ENCODE data around the gene POLA1. TPM values are rescaled to one million over a fixed set of nuclear protein-coding genes. Genes with fewer than 3 reads are reported as not detected.

The POLA1 gene
- total and polyA plus RNA-seq, 7 experiments from 2014 or later = 4.1 to 26.6 (median 6.5) TPM

DNA sequence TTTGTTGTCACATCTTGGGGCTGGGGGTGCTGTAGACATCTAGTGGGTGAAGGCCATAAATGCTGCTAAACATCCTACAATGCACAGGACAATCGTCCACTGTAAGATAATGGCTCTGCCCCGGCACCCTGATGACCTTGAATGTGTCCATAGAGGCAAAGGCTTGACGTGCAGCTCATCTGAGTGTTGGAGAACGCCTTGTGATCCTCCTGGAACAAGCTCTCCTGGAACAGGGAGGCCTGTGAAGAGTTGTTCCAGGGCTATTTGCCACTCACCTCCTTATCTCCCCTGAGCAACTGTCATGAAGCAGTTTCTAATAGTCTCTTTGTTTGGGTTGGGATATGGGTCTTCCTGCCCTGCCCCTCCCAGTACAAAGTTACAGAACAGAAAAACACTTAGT lies 31.4 kb upstream of the POLA1 start:
- Histone ChIP-seq H3K4me1 (ENCODE audit: control insufficient read depth in 2 of 2, insufficient read depth in 2 of 2, low read length in 2 of 2) (no peaks in the 10 kb centered on the region), H3K27ac (ENCODE audit: low read depth, low read length) (no peak overlapping the region), H3K4me3 (ENCODE audit: low read length) (no peak overlapping the region), H3K9me3 (ENCODE audit: control insufficient read depth in 2 of 3, low read length in 3 of 3) (no peaks in the 10 kb centered on the region), H3K27me3 (ENCODE audit: control insufficient read depth in 2 of 2, insufficient read depth in 2 of 2, low read length in 2 of 2) (no peaks in the 10 kb centered on the region), H3K36me3 (ENCODE audit: control insufficient read depth in 2 of 3, insufficient read depth in 3 of 3, low read length in 3 of 3) (no peaks in the 10 kb centered on the region)
- intact Hi-C loops (cut with micrococcal nuclease) = no loop called here
- CTCF ChIA-PET = no interaction called here
- Mint-ChIP-seq H3K4me3 (no peak overlapping the region), H3K27ac (no peak overlapping the region), H3K27me3 (peaks cover 0 to 14% (median 0%) of the 10 kb centered on the region in 5 donors), H3K36me3 (no peaks in the 10 kb centered on the region), H3K9me3 (peaks cover 0 to 3% (median 0%) of the 10 kb centered on the region in 11 donors), H3K4me1 (no peaks in the 10 kb centered on the region)
- POLR2A ChIA-PET = no interaction called here
- ATAC-seq (no peak), DNase-seq (no peak)

DNA sequence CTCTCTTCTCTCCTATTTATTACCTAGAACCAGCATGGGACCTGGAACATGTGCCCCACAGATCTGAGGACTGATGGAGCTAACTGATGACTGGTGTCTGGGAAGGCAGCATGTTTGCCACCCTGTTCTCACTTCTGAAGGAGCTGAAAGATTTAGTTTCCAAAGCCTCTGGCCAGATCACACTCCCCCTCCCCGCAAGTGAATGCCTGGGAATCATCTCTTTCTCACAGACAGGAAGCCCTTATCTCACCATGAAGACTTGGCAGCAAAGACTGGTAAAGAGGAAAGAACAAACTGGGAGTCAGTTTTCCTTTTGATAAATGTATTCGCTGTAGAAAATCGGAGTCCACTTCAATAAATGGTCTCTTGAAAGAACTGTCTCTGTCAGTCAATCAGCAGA lies 25.6 kb upstream of the POLA1 start:
- Histone ChIP-seq H3K27me3 (ENCODE audit: control insufficient read depth in 2 of 2, insufficient read depth in 2 of 2, low read length in 2 of 2) (no peaks in the 10 kb centered on the region), H3K9me3 (ENCODE audit: control insufficient read depth in 2 of 3, low read length in 3 of 3) (no peaks in the 10 kb centered on the region), H3K4me3 (ENCODE audit: low read length) (no peak overlapping the region), H3K27ac (ENCODE audit: low read depth, low read length) (no peak overlapping the region), H3K36me3 (ENCODE audit: control insufficient read depth in 2 of 3, insufficient read depth in 3 of 3, low read length in 3 of 3) (no peaks in the 10 kb centered on the region), H3K4me1 (ENCODE audit: control insufficient read depth in 2 of 2, insufficient read depth in 2 of 2, low read length in 2 of 2) (no peaks in the 10 kb centered on the region)
- Mint-ChIP-seq H3K4me3 (no peak overlapping the region), H3K27me3 (peaks cover 0 to 11% (median 0%) of the 10 kb centered on the region in 5 donors), H3K36me3 (no peaks in the 10 kb centered on the region), H3K9me3 (peaks cover 0 to 3% (median 0%) of the 10 kb centered on the region in 11 donors), H3K4me1 (no peaks in the 10 kb centered on the region), H3K27ac (no peak overlapping the region)
- DNase-seq = no peak
- ChIA-PET POLR2A (no interaction called here), CTCF (no interaction called here)
- ATAC-seq = no peak
- intact Hi-C loops (cut with micrococcal nuclease) = no loop called here

DNA sequence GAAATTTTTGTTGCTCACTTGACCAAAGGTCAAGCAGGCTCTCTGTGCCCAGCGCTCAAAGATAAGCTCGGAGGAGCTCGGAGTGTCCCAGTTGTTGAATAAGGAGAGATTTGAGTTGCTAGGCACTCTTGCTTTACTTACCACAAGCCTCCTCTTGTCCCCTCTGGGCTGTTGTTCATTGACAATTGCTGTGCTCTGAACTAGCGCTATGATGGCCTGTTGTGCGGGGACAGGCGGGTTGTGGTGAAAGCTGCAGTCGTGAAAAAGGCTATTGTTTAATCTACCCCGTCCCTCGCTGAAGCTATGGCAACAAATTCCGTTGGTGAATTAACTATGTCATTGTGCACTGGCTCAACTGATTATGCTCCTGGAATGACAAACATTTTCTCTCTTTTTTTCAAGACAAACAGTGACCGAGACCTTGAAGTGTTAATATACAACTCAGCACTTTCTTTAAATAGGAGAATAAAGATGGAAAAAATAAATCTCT lies 21.0 kb upstream of the POLA1 start:
- Histone ChIP-seq H3K4me1 (ENCODE audit: control insufficient read depth in 2 of 2, insufficient read depth in 2 of 2, low read length in 2 of 2) (no peaks in the 10 kb centered on the region), H3K27ac (ENCODE audit: low read depth, low read length) (no peak overlapping the region), H3K36me3 (ENCODE audit: control insufficient read depth in 2 of 3, insufficient read depth in 3 of 3, low read length in 3 of 3) (no peaks in the 10 kb centered on the region), H3K27me3 (ENCODE audit: control insufficient read depth in 2 of 2, insufficient read depth in 2 of 2, low read length in 2 of 2) (no peaks in the 10 kb centered on the region), H3K4me3 (ENCODE audit: low read length) (no peak overlapping the region), H3K9me3 (ENCODE audit: control insufficient read depth in 2 of 3, low read length in 3 of 3) (no peaks in the 10 kb centered on the region)
- Mint-ChIP-seq H3K27me3 (peaks cover 0 to 5% (median 0%) of the 10 kb centered on the region in 5 donors), H3K27ac (no peak overlapping the region), H3K36me3 (no peaks in the 10 kb centered on the region), H3K4me3 (no peak overlapping the region), H3K9me3 (peaks cover 0 to 2% (median 0%) of the 10 kb centered on the region in 11 donors), H3K4me1 (no peaks in the 10 kb centered on the region)
- ChIA-PET POLR2A (no interaction called here), CTCF (no interaction called here)
- DNase-seq (no peak), ATAC-seq (no peak)
- intact Hi-C loops (cut with micrococcal nuclease) = no loop called here

- intact Hi-C loops (cut with micrococcal nuclease) = no loop called here
Measured at GRCh38 chrX:24673424-24673823, 20.3 kb upstream of the POLA1 start.

DNA sequence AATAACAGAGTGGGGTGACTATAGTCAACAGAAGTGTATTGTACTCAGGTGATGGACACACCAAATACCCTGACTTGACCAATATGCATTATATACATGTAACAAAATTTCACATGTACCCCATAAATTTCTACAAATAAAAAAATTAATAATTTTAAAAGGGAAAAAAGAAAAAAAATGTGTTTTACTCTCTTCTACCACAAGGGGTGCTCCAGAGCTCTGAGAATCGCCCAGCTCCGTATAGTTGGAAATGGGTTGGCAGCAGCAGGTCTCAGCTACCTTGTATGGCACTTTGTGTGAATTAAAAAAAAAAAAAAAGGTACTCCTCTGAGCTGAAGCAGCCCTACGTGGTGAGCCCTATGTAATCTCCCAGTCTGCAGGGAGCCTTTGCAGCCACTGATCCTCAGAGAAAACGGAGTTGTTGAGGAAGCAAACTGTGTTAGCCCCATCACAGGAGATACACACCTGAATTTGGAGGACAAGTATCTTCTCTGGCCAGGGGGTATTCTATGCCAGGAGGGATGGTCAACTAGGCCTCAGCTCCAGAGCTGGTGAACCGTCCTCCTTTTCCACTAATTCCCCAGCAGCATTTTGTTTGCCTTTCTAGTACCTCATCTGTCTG lies 17.2 kb upstream of the POLA1 start:
- ATAC-seq (peak; percentile 44), DNase-seq (peak in 2 of 9 donors; percentile 7 to 8)
- H3K4me3 ChIP-seq (ENCODE audit: low read length) = no peak overlapping the region
- H3K36me3 ChIP-seq (ENCODE audit: control insufficient read depth in 2 of 3, insufficient read depth in 3 of 3, low read length in 3 of 3) = no peaks in the 10 kb centered on the region
- H3K4me1 ChIP-seq (ENCODE audit: control insufficient read depth in 2 of 2, insufficient read depth in 2 of 2, low read length in 2 of 2) = no peaks in the 10 kb centered on the region
- Mint-ChIP-seq H3K9me3 (peaks cover 0 to 2% (median 0%) of the 10 kb centered on the region in 11 donors), H3K4me3 (no peak overlapping the region), H3K27me3 (peaks cover 0 to 4% (median 0%) of the 10 kb centered on the region in 5 donors), H3K36me3 (no peaks in the 10 kb centered on the region), H3K27ac (no peak overlapping the region), H3K4me1 (no peaks in the 10 kb centered on the region)
- H3K27ac ChIP-seq (ENCODE audit: low read depth, low read length) = no peak overlapping the region
- POLR2A ChIA-PET = no interaction called here
- CTCF ChIA-PET = interaction anchor here (0.9 kb wide), 1 partner anchor 303 kb away, joined by 6 read pairs; no protein-coding TSS in a partner anchor
- no peaks in the 10 kb centered on the region for H3K27me3 ChIP-seq (ENCODE audit: control insufficient read depth in 2 of 2, insufficient read depth in 2 of 2, low read length in 2 of 2)
- intact Hi-C loops (cut with micrococcal nuclease) = loop anchor here in 1 of 2 donors (2.0 kb wide), 1 partner anchor 30 kb away; the partner anchor contains the start of gene PCYT1B
- H3K9me3 ChIP-seq (ENCODE audit: control insufficient read depth in 2 of 3, low read length in 3 of 3) = no peaks in the 10 kb centered on the region

More at GRCh38 chrX:24673424-24673823, 20.3 kb upstream of the POLA1 start:
- Histone ChIP-seq H3K36me3 (ENCODE audit: control insufficient read depth in 2 of 3, insufficient read depth in 3 of 3, low read length in 3 of 3) (no peaks in the 10 kb centered on the region), H3K9me3 (ENCODE audit: control insufficient read depth in 2 of 3, low read length in 3 of 3) (no peaks in the 10 kb centered on the region), H3K27ac (ENCODE audit: low read depth, low read length) (no peak overlapping the region), H3K27me3 (ENCODE audit: control insufficient read depth in 2 of 2, insufficient read depth in 2 of 2, low read length in 2 of 2) (no peaks in the 10 kb centered on the region), H3K4me1 (ENCODE audit: control insufficient read depth in 2 of 2, insufficient read depth in 2 of 2, low read length in 2 of 2) (no peaks in the 10 kb centered on the region), H3K4me3 (ENCODE audit: low read length) (no peak overlapping the region)
- CTCF ChIA-PET = no interaction called here
- H3K4me3 Mint-ChIP-seq = no peak overlapping the region
- peaks cover 0 to 3% (median 0%) of the 10 kb centered on the region in 5 donors for H3K27me3 Mint-ChIP-seq
- POLR2A ChIA-PET = no interaction called here
- peaks cover 0 to 2% (median 0%) of the 10 kb centered on the region in 11 donors for H3K9me3 Mint-ChIP-seq
- no peaks in the 10 kb centered on the region for H3K36me3 Mint-ChIP-seq
- no peak for ATAC-seq
- no peak for DNase-seq
- no peak overlapping the region for H3K27ac Mint-ChIP-seq
- H3K4me1 Mint-ChIP-seq = no peaks in the 10 kb centered on the region

GRCh38 chrX:24682739-24683432 lies 10.8 kb upstream of the POLA1 start:
- Mint-ChIP-seq H3K36me3 (no peaks in the 10 kb centered on the region), H3K4me1 (peaks cover 0 to 4% (median 0%) of the 10 kb centered on the region in 7 donors), H3K27ac (no peak overlapping the region), H3K9me3 (peaks cover 0 to 5% (median 0%) of the 10 kb centered on the region in 11 donors), H3K4me3 (no peak overlapping the region), H3K27me3 (peaks cover 0 to 10% (median 0%) of the 10 kb centered on the region in 5 donors)
- Histone ChIP-seq H3K36me3 (ENCODE audit: control insufficient read depth in 2 of 3, insufficient read depth in 3 of 3, low read length in 3 of 3) (no peaks in the 10 kb centered on the region), H3K4me3 (ENCODE audit: low read length) (no peak overlapping the region), H3K27ac (ENCODE audit: low read depth, low read length) (no peak overlapping the region), H3K4me1 (ENCODE audit: control insufficient read depth in 2 of 2, insufficient read depth in 2 of 2, low read length in 2 of 2) (no peaks in the 10 kb centered on the region), H3K27me3 (ENCODE audit: control insufficient read depth in 2 of 2, insufficient read depth in 2 of 2, low read length in 2 of 2) (no peaks in the 10 kb centered on the region), H3K9me3 (ENCODE audit: control insufficient read depth in 2 of 3, low read length in 3 of 3) (no peaks in the 10 kb centered on the region)
- ChIA-PET CTCF (no interaction called here), POLR2A (no interaction called here)
- no peak for DNase-seq
- intact Hi-C loops (cut with micrococcal nuclease) = no loop called here
- ATAC-seq = no peak

Data from naive thymus-derived CD4-positive, alpha-beta T cell (primary cell).